Activated CD8-positive, alpha-beta memory T cell treated with anti-CD3 and anti-CD28 coated beads, Interleukin-2, amount 50 U/mL, for 24 hours (primary cell): ENCODE measurements around the gene C19orf38.
"Not testable (repeated sequence)": the region's sequence is repeated elsewhere in the genome, so short reads cannot be mapped to it uniquely, and the experiment has no call there.

ENCODE experiments used
- DNase-seq: peaks from one replicate; pipeline ENCODE4 v3.0.0-alpha.2; 2020; ENCODE audit errors: extremely low read depth

The C19orf38 gene

DNA sequence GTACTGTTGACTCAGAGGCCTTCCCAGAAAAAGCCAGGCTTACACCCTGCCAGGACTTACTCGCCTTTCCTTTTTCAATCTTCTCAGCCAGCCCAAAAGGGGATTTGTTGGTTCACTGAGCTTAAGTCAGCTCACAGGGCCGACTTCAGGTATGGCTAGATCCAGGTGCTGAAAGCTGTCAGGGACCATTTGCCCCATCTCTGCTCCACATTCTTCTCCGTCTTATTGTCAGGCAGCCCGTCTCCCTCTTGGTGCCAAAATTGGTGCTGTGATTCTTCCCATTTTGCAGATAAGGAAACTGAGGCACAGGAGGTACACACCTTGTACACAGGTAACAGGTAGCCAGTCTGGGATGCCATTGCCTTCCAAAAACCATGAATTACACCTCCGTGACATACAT, 2.4 kb downstream of the C19orf38 start:
- no peak for DNase-seq

DNA sequence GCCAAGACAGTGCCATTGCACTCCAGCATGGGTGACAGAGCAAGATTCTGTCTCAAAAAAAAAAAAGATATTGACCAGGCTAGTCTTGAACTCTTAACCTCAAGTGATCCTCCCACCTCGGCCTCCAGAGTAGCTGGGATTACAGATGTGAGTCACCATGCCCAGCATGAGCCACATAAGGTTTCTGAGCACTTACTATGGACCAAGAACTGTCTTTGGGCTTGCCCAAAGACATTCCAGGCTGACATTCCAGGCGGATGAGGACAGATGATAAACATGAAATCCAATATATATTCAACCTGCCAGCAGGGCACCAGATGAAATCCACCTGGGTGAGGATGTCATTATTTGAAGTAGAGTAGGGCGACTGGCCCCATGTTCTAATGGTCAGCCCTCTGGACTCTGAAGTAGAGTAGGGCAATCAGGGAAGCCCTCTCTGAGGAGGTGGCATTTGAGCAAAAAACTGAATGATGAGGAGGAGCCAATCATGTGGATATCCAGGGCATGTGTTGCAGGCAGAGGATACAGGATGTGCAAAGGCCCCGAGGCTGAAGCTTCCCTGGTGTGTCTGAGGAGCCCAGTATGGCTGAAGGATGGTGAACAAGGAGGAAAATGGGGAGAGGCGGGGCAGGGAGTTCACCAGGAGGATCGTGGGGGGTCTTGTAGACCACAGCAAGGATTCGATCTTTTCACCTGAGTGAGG, 4.0 kb downstream of the C19orf38 start:
- DNase-seq = no peak

DNA sequence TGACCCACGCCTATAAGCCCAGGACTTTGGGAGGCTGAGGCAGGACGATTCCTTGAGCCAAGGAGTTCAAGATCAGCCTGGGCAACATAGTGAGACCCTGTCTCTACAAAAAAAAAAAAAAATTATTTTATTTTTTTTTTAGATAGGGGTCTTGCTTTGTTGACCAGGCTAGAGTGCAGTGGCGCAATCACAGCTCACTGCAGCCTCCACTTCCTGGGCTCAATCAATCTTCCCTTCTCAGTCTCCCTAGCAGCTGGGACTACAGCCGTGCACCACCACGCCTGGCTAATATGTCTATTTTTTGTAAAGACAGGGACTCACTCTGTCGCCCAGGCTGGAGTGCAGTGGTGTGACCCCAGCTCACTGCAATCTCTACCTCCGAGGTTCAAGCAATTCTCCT, 4.7 kb downstream of the C19orf38 start:
- DNase-seq = no peak

DNA sequence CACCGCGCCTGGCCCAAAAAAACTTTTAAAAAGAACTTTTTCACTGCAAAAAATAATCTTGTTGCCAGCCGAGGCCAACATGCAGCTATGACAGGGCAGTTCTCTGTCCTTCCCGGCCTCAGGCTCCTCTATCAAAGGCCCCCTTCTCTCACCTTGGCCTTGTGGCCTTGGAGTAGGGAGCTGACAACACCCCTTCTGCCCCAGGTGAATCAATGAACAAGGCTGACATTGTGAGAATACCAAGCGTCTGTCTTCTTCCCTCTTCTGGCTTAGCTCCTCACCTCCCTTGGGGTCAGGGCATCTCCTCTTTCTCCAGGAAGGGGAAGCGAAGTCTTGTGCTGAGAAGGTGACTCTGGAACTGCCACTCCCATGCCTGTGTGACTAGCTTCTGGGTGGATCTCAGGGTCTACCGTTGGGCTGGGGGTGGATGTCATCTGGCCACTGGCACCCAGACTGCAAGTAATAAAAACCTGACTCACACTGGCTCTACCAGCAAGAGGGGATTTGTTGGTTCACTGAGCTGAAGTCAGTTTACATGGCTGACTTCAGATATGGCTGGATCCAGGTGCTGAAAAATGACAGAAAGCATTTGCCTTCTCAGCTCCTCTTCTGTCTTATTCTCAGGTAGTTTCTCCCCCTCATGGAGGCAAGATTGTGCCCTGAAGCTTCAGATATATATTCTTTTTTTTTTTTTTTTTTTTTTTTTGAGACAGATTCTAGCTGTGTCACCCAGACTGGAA, 6.3 kb downstream of the C19orf38 start:
- DNase-seq = no peak

DNA sequence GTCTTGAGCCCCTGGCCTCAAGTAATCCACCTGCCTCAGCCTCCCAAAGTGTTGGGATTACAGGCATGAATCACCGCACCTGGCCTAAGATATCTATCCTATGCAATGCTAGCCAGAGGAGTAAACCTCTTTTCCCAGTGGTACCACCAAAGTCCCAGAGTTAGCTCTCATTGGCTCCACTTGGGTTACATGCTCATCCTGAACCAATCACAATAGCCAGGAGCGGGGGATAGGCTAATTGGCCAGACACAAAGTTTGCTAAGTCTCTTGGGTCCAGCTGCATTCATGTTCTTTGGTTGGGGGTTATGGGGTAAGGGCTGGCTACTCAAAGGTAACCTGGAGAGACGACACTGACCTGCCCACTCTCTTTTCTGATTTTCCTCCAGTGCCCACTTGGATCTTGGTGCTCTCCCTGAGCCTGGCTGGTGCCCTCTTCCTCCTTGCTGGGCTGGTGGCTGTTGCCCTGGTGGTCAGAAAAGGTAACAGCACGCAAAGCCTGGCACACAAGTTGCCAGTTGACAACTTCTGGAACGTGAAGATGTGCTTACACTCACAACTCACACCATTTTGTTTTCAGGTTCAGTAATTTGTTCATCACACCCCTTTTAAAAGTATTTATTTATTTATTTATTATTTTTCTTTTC, 7.8 kb downstream of the C19orf38 start:
- no peak for DNase-seq

DNA sequence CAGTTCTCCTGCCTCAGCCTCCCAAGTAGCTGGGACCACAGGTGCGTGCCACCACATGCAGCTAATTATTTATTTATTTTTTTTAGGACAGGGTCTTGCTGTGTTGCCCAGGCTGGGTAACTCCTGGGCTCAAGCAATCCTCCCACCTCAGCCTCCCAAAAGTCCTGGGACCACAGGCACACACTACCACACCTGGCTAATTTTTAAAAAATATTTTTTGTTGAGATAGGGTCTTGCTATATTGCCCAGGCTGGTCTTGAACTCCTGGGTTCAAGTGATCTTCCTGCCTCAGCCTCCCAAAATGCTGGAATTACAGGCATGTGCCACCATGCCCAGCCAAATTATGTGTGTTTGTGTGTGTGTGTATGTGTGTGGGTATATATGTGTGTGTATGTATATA, 8.7 kb downstream of the C19orf38 start:
- not testable (repeated sequence) for DNase-seq

DNA sequence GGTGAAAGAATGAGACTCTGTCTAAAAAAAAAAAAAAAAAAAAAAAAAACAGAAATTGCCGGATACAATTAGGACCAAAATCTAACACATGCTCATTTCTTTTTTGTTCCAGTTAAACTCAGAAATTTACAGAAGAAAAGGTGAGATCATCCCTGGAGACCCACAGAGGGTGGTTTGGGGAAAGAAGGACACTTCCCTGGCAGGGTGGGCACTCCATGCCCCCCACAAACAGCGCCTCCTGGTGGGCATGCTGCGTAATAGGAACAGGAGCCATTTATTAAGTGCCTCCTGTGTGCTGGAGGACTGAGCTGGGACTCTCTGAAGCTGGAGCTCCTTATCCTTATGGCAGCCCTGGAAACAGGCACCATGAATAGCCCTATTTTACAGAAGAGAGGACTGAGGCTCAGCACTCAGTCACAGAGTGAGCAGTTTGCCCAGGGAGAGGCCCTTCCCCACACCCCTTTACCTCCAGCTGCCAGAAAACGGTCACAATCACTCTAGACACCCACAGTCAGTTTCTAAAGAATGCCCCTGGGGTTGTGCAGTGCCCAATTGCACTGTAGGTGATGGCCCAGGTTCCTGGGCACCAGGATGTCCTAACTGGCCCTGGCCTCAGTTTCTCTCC, 10.1 kb downstream of the C19orf38 start:
- no peak for DNase-seq

DNA sequence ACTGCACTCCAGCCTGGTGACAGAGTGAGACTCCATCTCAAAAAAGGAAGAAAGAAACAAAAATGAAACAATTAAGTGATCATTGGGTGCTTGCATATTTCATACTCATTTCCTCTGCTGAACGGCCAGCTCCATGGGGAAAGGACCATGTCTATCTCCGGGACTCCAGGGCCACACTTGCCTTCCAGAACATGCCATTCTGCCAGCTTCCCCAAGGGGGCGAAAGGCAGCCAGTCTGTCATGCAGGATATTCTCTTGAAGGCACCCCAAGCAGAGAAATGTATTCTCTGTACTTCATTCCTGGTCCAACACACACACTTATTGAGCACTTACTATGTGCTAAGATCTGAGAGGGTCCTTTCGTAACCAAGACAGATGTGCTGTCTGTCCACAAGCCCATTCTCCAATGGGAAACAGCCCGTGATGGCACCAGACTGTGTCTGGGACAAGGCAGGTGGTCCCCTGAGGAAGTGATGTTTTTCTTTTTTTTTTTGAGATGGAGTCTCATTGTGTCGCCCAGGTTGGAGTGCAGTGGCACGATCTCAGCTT, 13.0 kb downstream of the C19orf38 start:
- DNase-seq = no peak

DNA sequence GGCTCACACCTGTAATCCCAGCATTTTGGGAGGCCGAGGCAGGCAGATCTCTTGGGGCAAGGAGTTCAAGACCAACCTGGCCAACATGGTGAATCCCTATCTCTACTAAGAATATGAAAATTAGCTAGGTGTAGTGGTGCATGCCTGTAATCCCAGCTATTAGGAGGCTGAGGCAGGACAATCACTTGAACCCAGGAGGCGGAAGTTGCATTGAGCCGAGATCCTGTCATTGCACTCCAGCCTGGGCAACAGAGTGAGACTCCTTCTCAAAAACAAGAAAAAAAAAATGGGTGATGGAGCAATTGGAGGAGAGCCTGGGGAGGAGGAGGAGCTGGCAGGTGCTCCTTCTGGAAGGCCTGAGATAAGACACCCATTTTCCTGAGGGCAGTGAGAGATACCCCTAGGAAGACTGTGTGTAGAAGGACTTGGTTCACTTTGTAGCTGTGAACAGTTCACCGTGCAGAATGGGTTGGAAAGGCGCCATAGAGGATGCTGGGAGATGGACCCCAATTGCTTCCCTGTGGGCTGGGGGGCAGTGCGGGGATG, 14.4 kb downstream of the C19orf38 start:
- DNase-seq = no peak

DNA sequence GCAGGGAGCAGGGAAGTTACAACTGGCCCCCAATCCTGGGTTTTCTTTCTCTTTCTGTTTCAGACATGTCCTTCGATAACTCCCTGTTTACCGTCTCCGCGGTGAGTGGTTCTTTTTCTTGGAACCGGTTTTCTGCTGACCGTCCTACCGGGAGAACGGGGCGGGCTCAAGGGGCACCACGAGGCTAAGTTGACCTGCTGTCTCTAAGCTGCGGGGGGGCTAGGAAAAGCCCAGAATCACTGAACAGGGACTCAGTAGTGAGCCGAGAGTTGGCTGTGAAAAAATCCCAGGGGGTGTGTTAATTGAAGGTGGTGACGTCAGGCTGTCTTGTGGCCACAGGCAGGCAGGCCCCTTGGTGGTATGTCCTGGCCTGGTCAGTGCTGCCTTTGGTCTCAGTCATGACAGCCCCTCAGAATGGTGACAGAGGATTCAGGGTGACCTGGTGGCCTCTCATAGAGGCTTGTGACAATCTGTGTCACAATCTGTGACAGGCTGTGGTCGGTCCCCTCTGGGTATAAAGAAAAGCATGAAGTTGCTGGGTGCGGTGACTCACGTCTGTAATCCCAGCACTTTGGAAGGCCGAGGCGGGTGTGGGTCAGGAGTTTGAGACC, 15.0 kb downstream of the C19orf38 start:
- DNase-seq = no peak

DNA sequence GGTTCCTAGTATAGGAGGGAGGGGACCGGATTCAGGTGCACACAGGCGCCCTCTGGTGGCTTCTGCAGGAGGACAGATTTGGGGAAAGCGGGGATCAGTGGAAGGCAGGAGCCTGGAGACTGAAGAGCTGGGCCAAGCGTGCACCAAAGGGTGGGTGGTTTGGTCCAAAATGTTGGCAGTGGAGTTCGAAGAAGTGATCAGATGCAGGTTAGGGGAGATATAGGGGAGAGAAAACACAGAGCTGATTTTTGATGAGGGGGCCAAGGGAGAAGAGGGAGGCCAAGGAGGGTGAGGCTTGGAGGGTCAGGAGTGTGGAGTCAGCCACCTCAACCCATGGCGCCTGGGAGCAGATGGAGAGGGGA, 16.3 kb downstream of the C19orf38 start:
- DNase-seq = peak; percentile 56

DNA sequence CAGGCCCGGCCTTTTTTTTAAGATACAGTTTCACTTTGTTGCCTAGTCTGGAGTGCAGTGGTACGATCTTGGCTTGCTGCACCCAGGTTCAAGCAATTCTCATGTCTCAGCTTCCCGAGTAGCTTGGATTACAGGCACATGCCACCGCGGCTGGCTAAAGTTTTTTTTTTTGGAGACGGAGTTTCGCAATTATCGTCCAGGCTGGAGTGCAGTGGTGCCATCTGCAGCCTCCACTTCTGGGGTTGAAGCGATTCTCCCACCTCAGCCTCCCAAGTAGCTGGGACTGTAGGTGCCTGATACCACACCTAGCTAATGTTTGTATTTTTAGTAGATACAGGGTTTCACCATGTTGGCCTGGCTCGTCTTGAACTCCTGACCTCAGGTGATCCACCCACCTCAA, 18.3 kb downstream of the C19orf38 start:
- DNase-seq = no peak

DNA sequence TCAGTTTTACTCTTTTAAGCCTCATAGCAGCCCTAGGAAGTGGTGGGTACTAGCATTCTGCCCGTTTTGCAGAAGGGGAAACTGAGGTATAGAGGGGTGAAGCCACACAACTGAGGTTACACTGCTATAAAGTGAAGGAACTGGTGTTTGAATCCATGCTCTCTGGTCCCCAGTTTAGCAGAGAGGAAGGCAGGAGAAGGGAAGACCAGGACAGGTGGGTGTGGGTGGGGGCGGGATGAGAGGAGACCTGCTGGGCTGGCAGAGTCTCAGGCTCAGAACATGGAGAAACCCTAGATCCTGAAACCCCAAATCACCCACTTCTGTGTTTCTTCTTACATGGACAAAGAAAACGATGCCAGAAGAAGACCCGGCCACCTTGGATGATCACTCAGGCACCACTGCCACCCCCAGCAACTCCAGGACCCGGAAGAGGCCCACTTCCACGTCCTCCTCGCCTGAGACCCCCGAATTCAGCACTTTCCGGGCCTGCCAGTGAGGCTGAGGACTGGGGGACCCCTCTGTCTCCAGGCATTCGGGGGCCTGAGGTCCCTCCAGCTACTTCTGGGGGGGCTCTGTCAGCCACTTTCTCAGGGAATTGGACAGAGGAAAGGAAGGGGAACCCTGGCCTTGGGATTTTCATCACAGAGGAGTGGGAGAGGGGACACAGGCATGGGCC, 20.8 kb downstream of the C19orf38 start:
- DNase-seq = no peak

DNA sequence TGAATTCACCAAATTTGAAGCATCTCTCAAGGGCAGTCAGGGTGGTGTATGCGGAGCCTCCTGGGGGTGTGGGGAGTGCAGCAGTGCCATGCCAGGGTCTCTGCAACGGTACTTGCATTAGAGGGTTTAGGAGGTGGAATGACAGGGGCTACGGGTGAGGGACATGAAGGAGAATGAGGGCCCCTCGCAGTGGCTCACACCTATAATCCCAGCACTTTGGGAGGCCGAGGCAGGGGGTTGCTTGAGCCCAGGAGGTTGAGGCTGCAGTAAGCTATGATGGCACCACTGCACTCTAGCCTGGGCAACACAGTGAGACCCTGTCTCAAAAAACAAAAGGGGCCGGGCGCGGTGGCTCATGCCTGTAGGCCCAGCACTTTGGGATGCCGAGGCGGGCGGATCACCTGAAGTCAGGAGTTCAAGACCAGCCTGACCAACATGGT, 21.7 kb downstream of the C19orf38 start:
- not testable (repeated sequence) for DNase-seq

DNA sequence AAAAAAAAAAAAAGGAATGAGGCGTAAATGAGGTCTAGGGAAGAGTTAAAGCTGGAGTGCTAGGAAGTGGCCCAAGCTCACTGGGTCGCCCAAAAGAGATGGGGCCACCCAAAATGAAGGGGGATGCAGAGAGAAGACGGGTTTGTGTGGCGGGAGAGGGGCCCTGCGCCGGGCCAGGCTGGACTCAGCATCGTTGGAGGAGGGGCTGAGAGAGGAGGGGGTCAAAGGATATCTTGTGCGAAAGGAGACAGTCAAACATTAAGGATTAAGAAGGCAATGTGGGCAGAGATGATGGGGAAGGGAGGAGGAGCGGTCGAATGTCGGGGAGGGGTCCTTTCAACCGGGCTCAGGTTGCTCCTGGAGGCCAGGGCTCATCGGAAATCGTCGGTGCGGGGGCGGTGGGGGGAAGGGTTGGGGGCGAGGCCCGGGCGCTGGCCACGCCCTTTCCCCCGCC, 22.3 kb downstream of the C19orf38 start:
- DNase-seq = no peak

DNA sequence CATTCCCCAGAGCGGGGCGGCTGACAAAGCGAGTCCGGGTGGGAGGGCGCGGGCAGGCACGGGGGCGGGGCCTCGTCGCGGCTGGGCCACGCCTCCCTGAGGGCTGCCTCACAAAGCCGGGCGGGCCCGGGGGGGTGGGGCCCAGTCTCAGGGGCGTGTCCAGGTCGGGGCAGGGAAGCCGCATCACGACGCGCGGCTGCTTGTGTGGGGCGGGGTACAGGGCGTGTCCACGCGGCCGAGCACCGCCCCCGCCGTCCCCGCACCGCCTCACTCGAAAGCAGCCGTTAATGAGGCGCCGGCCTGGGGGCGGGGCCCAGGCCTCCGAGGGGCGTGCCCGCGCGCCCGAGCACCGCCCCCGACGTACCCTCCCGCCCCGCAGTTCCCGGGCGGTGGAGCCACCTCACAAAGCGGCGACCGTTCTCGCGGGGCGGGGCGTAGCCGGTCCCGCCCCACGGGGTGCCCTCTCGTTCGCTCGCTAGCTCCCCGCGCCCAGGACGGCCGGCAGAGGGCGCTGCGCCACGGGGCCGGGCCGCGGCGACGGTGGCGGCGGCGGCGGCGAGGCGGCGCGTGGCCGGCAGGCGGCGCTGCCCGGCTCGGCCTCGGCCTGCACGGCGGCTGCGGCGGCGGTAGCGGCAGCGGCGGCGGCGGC, 22.9 kb downstream of the C19orf38 start, which contains the start of gene CARM1:
CARM1 (plus strand) TSS at position 599 of the 649 bp plus-strand sequence. CDS start 150 bp downstream, outside the sequence.
- peak; percentile 94 for DNase-seq

DNA sequence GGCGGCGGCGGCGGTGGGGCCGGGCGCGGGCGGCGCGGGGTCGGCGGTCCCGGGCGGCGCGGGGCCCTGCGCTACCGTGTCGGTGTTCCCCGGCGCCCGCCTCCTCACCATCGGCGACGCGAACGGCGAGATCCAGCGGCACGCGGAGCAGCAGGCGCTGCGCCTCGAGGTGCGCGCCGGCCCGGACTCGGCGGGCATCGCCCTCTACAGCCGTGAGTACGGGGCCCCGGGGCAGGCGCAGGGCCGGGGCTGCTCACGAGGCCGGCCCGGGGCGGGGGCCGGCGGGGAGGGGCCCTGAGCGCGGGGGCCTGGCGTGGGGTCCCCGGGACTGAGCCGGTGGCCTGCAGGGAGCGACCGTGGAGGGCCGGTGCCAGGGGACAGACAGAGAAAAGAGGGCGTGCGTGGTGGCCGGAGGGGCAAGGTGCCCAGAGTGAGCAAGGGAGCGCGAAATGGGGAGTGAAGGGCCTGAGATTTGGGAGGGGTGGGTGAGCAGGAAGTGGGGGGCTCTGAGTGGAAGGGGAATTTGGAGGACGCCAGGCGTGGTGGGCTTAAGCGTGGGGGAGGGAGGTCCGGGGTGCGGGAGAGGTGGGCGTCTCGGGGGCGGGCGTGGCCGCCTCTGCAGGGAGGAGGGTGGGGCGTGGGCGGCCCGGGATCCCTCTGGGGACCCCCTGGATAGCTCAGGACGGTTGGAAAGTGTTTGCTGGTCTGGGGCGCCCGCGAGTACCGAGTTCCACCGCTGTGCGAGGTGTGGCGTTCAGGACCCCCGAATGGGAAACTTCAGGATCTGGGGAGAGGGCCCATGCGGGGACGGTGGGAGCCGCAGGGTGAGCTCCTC, 23.7 kb downstream of the C19orf38 start:
- DNase-seq = no peak

DNA sequence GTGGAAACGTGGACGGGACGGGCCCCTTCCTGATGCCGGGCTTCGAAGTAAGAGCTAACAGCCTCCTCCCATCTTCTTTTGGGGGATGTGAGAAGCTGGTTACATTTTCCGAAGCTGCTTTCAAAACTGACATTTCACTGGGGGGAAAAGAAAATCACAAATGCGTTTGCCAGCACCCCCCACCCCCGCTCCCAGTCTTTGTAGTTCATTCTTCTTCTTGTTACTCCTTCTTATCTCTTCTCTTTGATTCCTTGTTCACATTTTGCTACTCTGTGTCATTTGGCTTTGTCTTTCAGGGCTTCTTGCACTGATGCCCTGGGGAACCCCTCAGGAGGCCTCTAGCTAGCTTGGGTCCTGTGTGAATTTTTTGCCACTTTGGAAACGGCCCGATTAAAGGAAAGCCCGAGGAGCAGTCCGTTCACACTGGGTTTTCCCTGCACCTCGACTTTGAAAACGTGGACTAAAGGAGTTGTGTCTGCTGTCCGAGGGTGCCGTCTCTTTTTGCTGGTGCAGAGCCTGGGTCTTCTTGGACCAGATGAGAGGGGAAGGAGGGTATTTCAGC, 24.4 kb downstream of the C19orf38 start:
- DNase-seq = no peak

DNA sequence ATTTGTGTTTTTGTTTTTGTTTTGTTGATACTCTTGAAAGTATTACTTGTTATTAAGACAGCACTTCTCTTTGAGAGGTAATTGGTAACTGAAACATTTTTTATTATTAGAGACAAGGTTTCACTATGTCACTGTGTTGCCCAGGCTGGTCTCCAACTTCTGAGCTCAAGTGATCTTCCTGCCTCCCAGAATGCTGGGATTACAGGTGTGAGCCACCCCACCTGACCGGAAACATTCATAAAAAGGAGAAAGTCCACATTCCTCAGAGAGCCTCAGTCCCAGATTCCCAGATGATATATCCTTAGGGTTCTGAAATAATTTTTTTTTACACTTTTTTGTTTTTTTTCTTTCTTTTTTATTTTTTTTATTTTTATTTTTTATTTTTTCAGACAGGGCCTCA, 25.8 kb downstream of the C19orf38 start:
- no peak for DNase-seq
